Measurements from ENCODE around the gene MYO5C.

DNA sequence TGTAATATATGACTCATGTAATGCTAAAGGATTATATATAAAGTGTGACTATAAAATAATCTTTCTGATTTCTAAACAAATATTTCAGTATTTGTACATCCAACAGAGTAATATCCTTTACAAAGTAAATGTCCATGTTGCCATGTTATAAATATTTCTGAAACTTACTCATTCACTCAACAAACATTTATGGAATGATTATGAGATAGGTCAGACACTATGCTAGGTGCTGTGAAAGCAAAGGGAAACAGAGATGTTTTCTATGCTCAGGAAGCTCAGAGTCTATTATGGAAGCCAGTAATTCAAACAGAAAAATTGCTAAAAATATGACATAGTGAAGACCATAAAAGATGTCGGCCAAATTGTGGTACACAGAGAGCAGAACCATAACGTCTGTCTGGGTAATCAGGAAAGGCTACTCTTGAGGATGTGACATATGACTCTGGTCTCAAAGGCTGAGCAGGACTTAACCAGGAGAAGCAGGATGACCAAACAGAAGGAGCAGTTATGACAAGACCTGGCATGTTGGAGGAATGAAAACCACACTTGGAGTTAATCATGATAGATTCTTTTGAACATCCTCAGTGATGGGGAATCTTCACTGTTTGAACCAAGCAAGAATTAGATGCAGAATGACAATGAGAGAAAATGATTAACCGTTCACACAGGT is 39.0 kb upstream of the MYO5C start:
- TF ChIP-seq, protein P1, sequence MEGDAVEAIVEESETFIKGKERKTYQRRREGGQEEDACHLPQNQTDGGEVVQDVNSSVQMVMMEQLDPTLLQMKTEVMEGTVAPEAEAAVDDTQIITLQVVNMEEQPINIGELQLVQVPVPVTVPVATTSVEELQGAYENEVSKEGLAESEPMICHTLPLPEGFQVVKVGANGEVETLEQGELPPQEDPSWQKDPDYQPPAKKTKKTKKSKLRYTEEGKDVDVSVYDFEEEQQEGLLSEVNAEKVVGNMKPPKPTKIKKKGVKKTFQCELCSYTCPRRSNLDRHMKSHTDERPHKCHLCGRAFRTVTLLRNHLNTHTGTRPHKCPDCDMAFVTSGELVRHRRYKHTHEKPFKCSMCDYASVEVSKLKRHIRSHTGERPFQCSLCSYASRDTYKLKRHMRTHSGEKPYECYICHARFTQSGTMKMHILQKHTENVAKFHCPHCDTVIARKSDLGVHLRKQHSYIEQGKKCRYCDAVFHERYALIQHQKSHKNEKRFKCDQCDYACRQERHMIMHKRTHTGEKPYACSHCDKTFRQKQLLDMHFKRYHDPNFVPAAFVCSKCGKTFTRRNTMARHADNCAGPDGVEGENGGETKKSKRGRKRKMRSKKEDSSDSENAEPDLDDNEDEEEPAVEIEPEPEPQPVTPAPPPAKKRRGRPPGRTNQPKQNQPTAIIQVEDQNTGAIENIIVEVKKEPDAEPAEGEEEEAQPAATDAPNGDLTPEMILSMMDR (IDR thresholded peaks at IDR 0.05; ENCODE audit: control extremely low read depth in 1 of 3, insufficient read depth in 1 of 3, low read depth in 1 of 3, low read length in 3 of 3) = no peak
- TF ChIP-seq POLR2A (IDR thresholded peaks at IDR 0.05; ENCODE audit: control extremely low read depth in 1 of 2, low read depth in 2 of 2, low read length in 2 of 2) = no peak

Data from H1 (cell line).